ENCODE data around the gene GSTT4.
"Not testable (repeated sequence)": the region's sequence is repeated elsewhere in the genome, so short reads cannot be mapped to it uniquely, and the experiment has no call there.

Gene GSTT4

DNA sequence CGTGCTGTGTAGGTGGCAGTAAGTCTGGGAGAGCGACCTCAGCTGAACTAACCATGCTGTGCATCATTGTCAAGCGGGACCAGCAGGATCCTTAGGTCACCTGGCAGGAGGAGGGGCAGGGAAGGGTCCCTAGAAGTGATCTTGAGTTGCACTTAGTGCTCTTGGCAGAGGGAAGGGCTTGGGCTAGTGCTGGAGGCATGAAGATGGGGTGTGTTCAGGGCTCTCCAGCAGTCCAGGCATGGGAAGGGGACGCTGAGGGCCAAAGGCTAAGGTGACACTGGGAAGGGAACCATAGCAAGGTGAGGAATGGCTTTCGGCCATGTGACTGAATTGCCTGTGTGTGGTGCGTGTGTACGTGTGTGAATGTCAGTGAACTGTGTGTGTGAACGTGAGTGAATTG lies 19.2 kb downstream of the GSTT4 start:
- H3K36me3 ChIP-seq (ENCODE audit: insufficient read depth, low read length); DNase-seq (ENCODE audit: low read depth, low spot score); H3K27ac ChIP-seq; H3K9ac ChIP-seq (ENCODE audit: insufficient read length); H3K4me3 ChIP-seq; H3K9me3 ChIP-seq (ENCODE audit: low read depth, low read length): not testable (repeated sequence)

GRCh38 chr22:23984430-23984829 lies 20.8 kb downstream of the GSTT4 start:
- no peak for TF ChIP-seq EZH2 (IDR thresholded peaks at IDR 0.05)
- Histone ChIP-seq H3K9me3 (ENCODE audit: low read depth, low read length) (no peaks in the 10 kb centered on the region), H3K9ac (ENCODE audit: insufficient read length) (no peak overlapping the region), H3K27ac (no peak overlapping the region), H3K36me3 (ENCODE audit: insufficient read depth, low read length) (no peaks in the 10 kb centered on the region), H3K4me3 (no peak overlapping the region)
- DNase-seq (ENCODE audit: low read depth, low spot score) = no peak

DNA sequence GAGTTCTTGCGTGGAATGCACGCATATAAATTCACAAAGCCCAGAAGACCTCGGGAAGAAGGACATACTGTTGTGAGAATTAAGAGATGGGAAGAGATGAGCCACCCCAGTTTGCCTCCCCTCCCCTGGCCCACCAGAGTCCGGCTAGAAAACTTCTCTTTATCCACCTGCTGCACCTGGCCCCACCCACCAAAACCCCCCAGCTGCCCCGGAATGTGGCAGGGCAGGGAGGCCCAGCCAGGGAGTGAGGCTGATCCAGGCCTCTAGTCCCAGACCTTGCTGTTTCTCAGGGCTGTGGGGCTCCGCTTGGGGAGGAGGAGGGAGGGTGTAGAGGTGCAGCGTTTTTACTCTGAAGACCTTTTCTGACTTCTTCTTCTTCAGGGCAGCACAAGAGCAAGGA lies 24.7 kb downstream of the GSTT4 start:
- not testable (repeated sequence) for H3K4me3 ChIP-seq; DNase-seq (ENCODE audit: low read depth, low spot score); H3K36me3 ChIP-seq (ENCODE audit: insufficient read depth, low read length)

GRCh38 chr22:23979557-23980240 lies 25.6 kb downstream of the GSTT4 start, which contains the start of gene GSTT2:
TSS of gene GSTT2 (plus strand) at chr22:23980134.
- H3K9me3 ChIP-seq (ENCODE audit: low read depth, low read length); H3K9ac ChIP-seq (ENCODE audit: insufficient read length); H3K36me3 ChIP-seq (ENCODE audit: insufficient read depth, low read length); H3K27ac ChIP-seq; H3K4me3 ChIP-seq; DNase-seq (ENCODE audit: low read depth, low spot score): not testable (repeated sequence)

More for the DNA sequence above, 24.7 kb downstream of the GSTT4 start:
- H3K27ac ChIP-seq; H3K9ac ChIP-seq (ENCODE audit: insufficient read length); H3K9me3 ChIP-seq (ENCODE audit: low read depth, low read length): not testable (repeated sequence)

DNA sequence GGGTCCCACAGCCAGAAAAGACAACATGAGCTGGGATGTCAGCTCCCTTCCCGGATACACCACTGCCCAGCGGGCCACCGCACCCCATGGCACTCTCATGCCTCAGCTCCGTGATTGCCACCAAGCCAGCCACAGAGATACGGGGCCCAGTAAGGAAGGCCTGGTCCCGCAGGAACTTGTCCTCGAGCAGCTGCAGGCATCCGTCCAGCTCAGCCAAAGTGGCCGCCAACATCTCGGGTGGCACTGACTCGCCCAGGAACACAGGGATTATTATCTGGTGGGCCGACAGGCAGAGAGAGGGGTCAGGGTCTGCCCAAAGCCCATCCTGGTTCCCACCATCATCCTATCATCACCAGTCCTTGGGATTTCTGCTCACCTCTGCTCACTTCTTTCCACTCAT lies 27.9 kb downstream of the GSTT4 start:
- not testable (repeated sequence) for H3K9me3 ChIP-seq (ENCODE audit: low read depth, low read length); H3K4me3 ChIP-seq; DNase-seq (ENCODE audit: low read depth, low spot score); H3K36me3 ChIP-seq (ENCODE audit: insufficient read depth, low read length); H3K27ac ChIP-seq; H3K9ac ChIP-seq (ENCODE audit: insufficient read length)

DNA sequence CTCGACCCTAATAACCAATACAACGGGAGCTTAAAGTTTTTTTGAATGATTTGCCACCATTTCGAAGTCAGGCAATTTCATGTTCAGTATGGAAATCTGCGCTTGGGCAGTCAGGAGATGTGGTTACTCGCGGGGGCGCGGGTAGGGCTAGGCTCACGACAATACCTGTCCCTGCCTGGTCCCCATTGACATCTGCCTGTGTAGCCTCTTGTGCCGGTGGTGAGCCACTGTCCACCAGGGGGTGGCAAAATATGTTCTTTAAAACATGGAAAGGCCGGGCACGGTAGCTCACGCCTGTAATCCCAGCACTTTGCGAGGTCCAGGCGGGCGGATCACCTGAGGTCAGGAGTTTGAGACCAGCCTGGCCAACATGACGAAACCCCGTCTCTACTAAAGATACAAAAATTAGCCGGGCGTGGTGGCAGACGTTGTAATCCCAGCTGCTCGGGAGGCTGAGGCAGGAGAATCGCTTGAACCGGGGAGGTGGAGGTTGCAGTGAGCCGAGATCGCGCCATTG lies 30.4 kb downstream of the GSTT4 start:
- peaks cover 20% of the 10 kb centered on the region for H3K36me3 ChIP-seq (ENCODE audit: insufficient read depth, low read length)
- not testable (repeated sequence) for H3K4me3 ChIP-seq; DNase-seq (ENCODE audit: low read depth, low spot score); H3K27ac ChIP-seq; H3K9me3 ChIP-seq (ENCODE audit: low read depth, low read length); H3K9ac ChIP-seq (ENCODE audit: insufficient read length)

GRCh38 chr22:23974345-23974744 lies 30.9 kb downstream of the GSTT4 start, which contains the start of gene DDT:
TSS of gene DDT (minus strand) at chr22:23974441. CDS start at chr22:23974414, 27 bp downstream.
- DNase-seq (ENCODE audit: low read depth, low spot score); H3K4me3 ChIP-seq; H3K9me3 ChIP-seq (ENCODE audit: low read depth, low read length); H3K9ac ChIP-seq (ENCODE audit: insufficient read length); H3K27ac ChIP-seq: not testable (repeated sequence)
- H3K36me3 ChIP-seq (ENCODE audit: insufficient read depth, low read length) = peaks cover 22% of the 10 kb centered on the region

DNA sequence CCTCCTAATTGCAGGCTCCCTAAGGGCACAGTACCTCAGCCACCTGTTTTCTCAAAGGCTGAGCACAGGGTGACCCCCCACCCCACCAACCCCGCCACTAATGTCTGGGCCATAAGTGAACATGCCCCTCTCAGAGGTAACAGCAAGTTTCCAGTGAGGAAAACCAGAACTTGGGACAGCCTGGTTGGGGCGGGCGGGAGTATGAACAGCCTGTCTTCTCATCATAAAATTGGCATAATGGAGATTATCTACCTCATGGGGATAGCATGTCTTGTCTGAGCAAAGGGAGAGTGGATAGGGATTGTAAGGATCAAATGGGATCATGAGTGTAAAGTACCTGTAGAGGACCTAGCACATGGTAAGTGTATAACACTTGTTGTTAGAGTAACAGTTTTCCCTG lies 33.3 kb downstream of the GSTT4 start:
- not testable (repeated sequence) for H3K4me3 ChIP-seq; H3K9ac ChIP-seq (ENCODE audit: insufficient read length); DNase-seq (ENCODE audit: low read depth, low spot score); H3K27ac ChIP-seq; H3K9me3 ChIP-seq (ENCODE audit: low read depth, low read length)
- H3K36me3 ChIP-seq (ENCODE audit: insufficient read depth, low read length) = peaks cover 22% of the 10 kb centered on the region

- Histone ChIP-seq H3K9me3 (ENCODE audit: low read depth, low read length) (no peaks in the 10 kb centered on the region), H3K27ac (no peak overlapping the region), H3K4me3 (no peak overlapping the region), H3K36me3 (ENCODE audit: insufficient read depth, low read length) (peaks cover 22% of the 10 kb centered on the region), H3K9ac (ENCODE audit: insufficient read length) (no peak overlapping the region)
- TF ChIP-seq EZH2 (IDR thresholded peaks at IDR 0.05) (no peak), POLR2AphosphoS5 (IDR thresholded peaks at IDR 0.05; ENCODE audit: borderline replicate concordance, low read depth, low read length) (no peak), FOXP2 (optimal IDR thresholded peaks at IDR 0.05; ENCODE audit: control extremely low read depth, extremely low read length, insufficient read depth) (no peak)
- DNase-seq (ENCODE audit: low read depth, low spot score) = no peak
These were observed 34.3 kb downstream of the GSTT4 start for GRCh38 chr22:23970816-23971486.

DNA sequence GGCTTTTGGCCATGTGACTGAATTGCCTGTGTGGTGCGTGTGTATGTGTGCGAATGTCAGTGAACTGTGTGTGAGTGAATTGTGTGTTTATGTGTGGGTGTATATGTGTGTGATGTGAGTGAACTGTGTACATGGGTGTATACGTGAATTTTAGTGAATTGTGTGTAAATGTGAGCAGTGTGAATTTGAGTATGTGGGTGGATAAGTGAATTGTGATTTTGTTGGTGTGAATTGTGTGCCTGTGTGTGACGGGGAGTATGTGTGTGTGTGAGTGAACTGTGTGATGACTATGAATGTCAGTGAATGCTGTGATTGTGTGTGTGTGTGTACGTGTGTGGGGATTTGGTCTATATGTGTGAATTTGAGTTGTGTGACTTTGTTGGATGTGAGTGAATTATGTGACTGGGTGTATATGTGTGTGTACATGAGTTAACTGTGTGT lies 35.0 kb downstream of the GSTT4 start:
- Histone ChIP-seq H3K27ac (no peak overlapping the region), H3K4me3 (no peak overlapping the region), H3K9ac (ENCODE audit: insufficient read length) (no peak overlapping the region), H3K36me3 (ENCODE audit: insufficient read depth, low read length) (peaks cover 22% of the 10 kb centered on the region), H3K9me3 (ENCODE audit: low read depth, low read length) (no peaks in the 10 kb centered on the region)
- TF ChIP-seq FOXP2 (optimal IDR thresholded peaks at IDR 0.05; ENCODE audit: control extremely low read depth, extremely low read length, insufficient read depth) = no peak
- TF ChIP-seq EZH2 (IDR thresholded peaks at IDR 0.05) = no peak
- TF ChIP-seq POLR2AphosphoS5 (IDR thresholded peaks at IDR 0.05; ENCODE audit: borderline replicate concordance, low read depth, low read length) = no peak
- DNase-seq (ENCODE audit: low read depth, low spot score) = no peak

Data from SK-N-MC (cell line).